Chondrocyte (in vitro differentiated cells): ENCODE measurements around the gene CUEDC1. TPM values are rescaled to one million over a fixed set of nuclear protein-coding genes. Genes with fewer than 3 reads are reported as not detected.
"Not testable (repeated sequence)": the region's sequence is repeated elsewhere in the genome, so short reads cannot be mapped to it uniquely, and the experiment has no call there.

ENCODE experiments used
- DNase-seq: peaks from one replicate; pipeline ENCODE4 v3.0.0; 2021; ENCODE audit warnings: mixed read lengths, low spot score
- H3K27ac Mint-ChIP-seq: one replicate; pipeline ENCODE4 v1.8.0; 2021; ENCODE audit warnings: mild to moderate bottlenecking, moderate library complexity, mixed read lengths; ENCODE audit not compliant: unreplicated experiment
- H3K27me3 Mint-ChIP-seq: 2 replicates; pipeline ENCODE4 v1.8.0; 2021; ENCODE audit warnings: low read depth, mixed read lengths
- H3K36me3 Mint-ChIP-seq: 2 replicates; pipeline ENCODE4 v1.8.0; 2021; ENCODE audit warnings: low read depth, mixed read lengths
- H3K4me1 Mint-ChIP-seq: 2 replicates; pipeline ENCODE4 v1.8.0; 2021; ENCODE audit warnings: low read depth, mild to moderate bottlenecking, mixed read lengths
- H3K4me3 Mint-ChIP-seq: one replicate; pipeline ENCODE4 v1.8.0; 2021; ENCODE audit warnings: mild to moderate bottlenecking, moderate library complexity, mixed read lengths; ENCODE audit not compliant: unreplicated experiment
- H3K9me3 Mint-ChIP-seq: 2 replicates; pipeline ENCODE4 v1.8.0; 2021; ENCODE audit warnings: low read depth, mixed read lengths
- CTCF ChIP-seq: fragments of 200-600 bp; sonication (generic); IDR thresholded peaks from 2 replicates; pipeline ENCODE4 v1.5.0; 2021; ENCODE audit warnings: antibody characterized with exemption, mild to moderate bottlenecking, moderate library complexity
- total RNA-seq: library from RNA; stranded (reverse); gene quantifications from 3 replicates; pipeline ENCODE4 v1.2.1, GENCODE V29; 2021

Gene CUEDC1
- total RNA-seq, 1 donor from 2014 or later, result 41.9 TPM

GRCh38 chr17:57852092-57852954, 102.9 kb downstream of the CUEDC1 start:
- Mint-ChIP-seq H3K9me3 (no peaks in the 10 kb centered on the region), H3K4me3 (no peak overlapping the region), H3K4me1 (peaks cover 36% of the 10 kb centered on the region), H3K27me3 (no peaks in the 10 kb centered on the region), H3K36me3 (no peaks in the 10 kb centered on the region), H3K27ac (peak overlapping the region; percentile 89)
- no peak for TF ChIP-seq CTCF
- no peak for DNase-seq

GRCh38 chr17:57849874-57850754, 105.1 kb downstream of the CUEDC1 start, which contains the start of gene MRPS23:
TSS of gene MRPS23 (minus strand) at chr17:57850044. CDS start at chr17:57850010, 34 bp downstream.
- Mint-ChIP-seq H3K36me3 (peaks cover 2% of the 10 kb centered on the region), H3K27me3 (no peaks in the 10 kb centered on the region), H3K9me3 (no peaks in the 10 kb centered on the region), H3K4me1 (peaks cover 36% of the 10 kb centered on the region), H3K27ac (peak within 1 kb of the TSS; percentile 100), H3K4me3 (peak within 1 kb of the TSS; percentile 97)
- no peak for TF ChIP-seq CTCF
- peak; percentile 100 for DNase-seq

- Mint-ChIP-seq H3K27me3 (no peaks in the 10 kb centered on the region), H3K9me3 (no peaks in the 10 kb centered on the region), H3K36me3 (peaks cover 2% of the 10 kb centered on the region), H3K4me1 (peaks cover 36% of the 10 kb centered on the region), H3K4me3 (peak overlapping the region; percentile 97), H3K27ac (peak overlapping the region; percentile 100)
- no peak for DNase-seq
- no peak for TF ChIP-seq CTCF
Measured at GRCh38 chr17:57849163-57849873, 105.9 kb downstream of the CUEDC1 start.

GRCh38 chr17:57846056-57846945, 108.9 kb downstream of the CUEDC1 start:
- not testable (repeated sequence) for H3K27ac Mint-ChIP-seq, H3K9me3 Mint-ChIP-seq, H3K4me3 Mint-ChIP-seq, DNase-seq, H3K27me3 Mint-ChIP-seq, H3K36me3 Mint-ChIP-seq
- peaks cover 26% of the 10 kb centered on the region for H3K4me1 Mint-ChIP-seq

GRCh38 chr17:57842280-57842679, 112.9 kb downstream of the CUEDC1 start:
- no peak for TF ChIP-seq CTCF
- no peak for DNase-seq
- H3K36me3 Mint-ChIP-seq, result peaks cover 13% of the 10 kb centered on the region
- H3K27me3 Mint-ChIP-seq, result no peaks in the 10 kb centered on the region
- H3K4me3 Mint-ChIP-seq, result no peak overlapping the region
- H3K4me1 Mint-ChIP-seq, result no peaks in the 10 kb centered on the region
- no peak overlapping the region for H3K27ac Mint-ChIP-seq
- H3K9me3 Mint-ChIP-seq, result no peaks in the 10 kb centered on the region
